Measurements from ENCODE around the gene PDCD2L. TPM values are rescaled to one million over a fixed set of nuclear protein-coding genes. Genes with fewer than 3 reads are reported as not detected.
"Not testable (repeated sequence)": the region's sequence is repeated elsewhere in the genome, so short reads cannot be mapped to it uniquely, and the experiment has no call there.

PDCD2L gene
- total RNA-seq, 2 donors from 2014 or later: 6.5 to 7.5 TPM

- ATAC-seq: no peak
- no peak for DNase-seq
Observed at GRCh38 chr19:34370117-34370516, 34.1 kb upstream of the PDCD2L start.

GRCh38 chr19:34370983-34371382 lies 33.2 kb upstream of the PDCD2L start:
- ATAC-seq: peak; percentile 23 to 76
- no peak for DNase-seq
- intact Hi-C loops (cut with DNase I): no loop called here

More at GRCh38 chr19:34370117-34370516, 34.1 kb upstream of the PDCD2L start:
- intact Hi-C loops (cut with DNase I): no loop called here

- DNase-seq (no peak), ATAC-seq (no peak)
- intact Hi-C loops (cut with DNase I): no loop called here
Observed at GRCh38 chr19:34373601-34374288, 30.5 kb upstream of the PDCD2L start.

GRCh38 chr19:34375598-34375997 lies 28.6 kb upstream of the PDCD2L start:
- intact Hi-C loops (cut with DNase I): no loop called here
- DNase-seq (no peak), ATAC-seq (peak in 1 of 2 donors; percentile 29)

- DNase-seq (no peak), ATAC-seq (no peak)
- intact Hi-C loops (cut with DNase I): no loop called here
Observed at GRCh38 chr19:34380639-34381241, 23.5 kb upstream of the PDCD2L start.

- intact Hi-C loops (cut with DNase I): no loop called here
- DNase-seq: no peak
- ATAC-seq: no peak
Observed at GRCh38 chr19:34381399-34382251, 22.6 kb upstream of the PDCD2L start.

- ATAC-seq: no peak
- DNase-seq: no peak
- intact Hi-C loops (cut with DNase I): no loop called here
Observed at GRCh38 chr19:34382471-34382870, 21.7 kb upstream of the PDCD2L start.

GRCh38 chr19:34383599-34383998 lies 20.6 kb upstream of the PDCD2L start:
- intact Hi-C loops (cut with DNase I): no loop called here
- DNase-seq (no peak), ATAC-seq (no peak)

GRCh38 chr19:34386645-34387445 lies 17.4 kb upstream of the PDCD2L start:
- ATAC-seq (no peak), DNase-seq (no peak)
- intact Hi-C loops (cut with DNase I): no loop called here

- DNase-seq (no peak), ATAC-seq (no peak)
- intact Hi-C loops (cut with DNase I): no loop called here
Observed at GRCh38 chr19:34387446-34387810, 16.8 kb upstream of the PDCD2L start.

GRCh38 chr19:34388745-34389144 lies 15.5 kb upstream of the PDCD2L start:
- DNase-seq; intact Hi-C loops (cut with DNase I); ATAC-seq: not testable (repeated sequence)

- DNase-seq (no peak), ATAC-seq (peak in 1 of 2 donors; percentile 43)
- intact Hi-C loops (cut with DNase I): no loop called here
Observed at GRCh38 chr19:34391813-34392212, 12.4 kb upstream of the PDCD2L start.

GRCh38 chr19:34393031-34393430 lies 11.2 kb upstream of the PDCD2L start:
- no peak for DNase-seq
- intact Hi-C loops (cut with DNase I): no loop called here
- ATAC-seq: no peak

GRCh38 chr19:34393629-34394028 lies 10.6 kb upstream of the PDCD2L start:
- DNase-seq (no peak), ATAC-seq (no peak)
- intact Hi-C loops (cut with DNase I): no loop called here

- ATAC-seq: no peak
- intact Hi-C loops (cut with DNase I): no loop called here
- DNase-seq: no peak
Observed at GRCh38 chr19:34397853-34398252, 6.3 kb upstream of the PDCD2L start.

- no peak for ATAC-seq
- intact Hi-C loops (cut with DNase I): no loop called here
- no peak for DNase-seq
Observed at GRCh38 chr19:34399886-34400285, 4.3 kb upstream of the PDCD2L start.

- intact Hi-C loops (cut with DNase I); DNase-seq; ATAC-seq: not testable (repeated sequence)
Observed at GRCh38 chr19:34400844-34401243, 3.4 kb upstream of the PDCD2L start.

- DNase-seq: no peak
- ATAC-seq: no peak
- intact Hi-C loops (cut with DNase I): no loop called here
Observed at GRCh38 chr19:34402074-34402600, 2.1 kb upstream of the PDCD2L start.

- intact Hi-C loops (cut with DNase I): no loop called here
- no peak for DNase-seq
- no peak for ATAC-seq
Observed at GRCh38 chr19:34403784-34404108, 453 bp upstream of the PDCD2L start.
